ENCODE measurements around the gene CCL28. TPM values are rescaled to one million over a fixed set of nuclear protein-coding genes. Genes with fewer than 3 reads are reported as not detected.

The CCL28 gene
- total RNA-seq, 1 donor = 15.6 TPM

DNA sequence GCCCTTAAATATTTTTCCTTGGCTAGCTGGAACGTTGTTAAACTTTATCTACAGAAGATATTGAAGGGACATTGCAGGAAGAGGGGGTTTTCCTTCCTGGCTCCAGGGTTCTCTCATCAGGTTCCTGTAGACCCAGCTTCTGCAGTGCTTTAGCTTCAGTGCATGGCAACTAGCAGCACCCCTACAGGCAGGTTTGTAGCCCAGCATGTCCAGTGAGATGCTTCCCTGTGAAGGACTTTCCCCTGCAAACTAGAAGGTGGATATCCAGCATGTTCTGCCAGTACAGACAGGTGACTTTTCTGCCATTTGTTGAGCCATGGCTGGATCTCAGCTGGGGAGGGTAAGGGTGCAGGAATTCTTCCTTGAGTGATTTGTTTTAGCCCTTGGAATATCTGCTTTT is 10.4 kb downstream of the CCL28 start:
- H3K9me3 ChIP-seq (ENCODE audit: low read depth, low read length) = no peaks in the 10 kb centered on the region
- no peaks in the 10 kb centered on the region for H3K4me1 ChIP-seq (ENCODE audit: insufficient read depth, low read length)
- DNase-seq (ENCODE audit: insufficient read length, low spot score, missing footprints) = peak; percentile 83
- TF ChIP-seq, protein P1, sequence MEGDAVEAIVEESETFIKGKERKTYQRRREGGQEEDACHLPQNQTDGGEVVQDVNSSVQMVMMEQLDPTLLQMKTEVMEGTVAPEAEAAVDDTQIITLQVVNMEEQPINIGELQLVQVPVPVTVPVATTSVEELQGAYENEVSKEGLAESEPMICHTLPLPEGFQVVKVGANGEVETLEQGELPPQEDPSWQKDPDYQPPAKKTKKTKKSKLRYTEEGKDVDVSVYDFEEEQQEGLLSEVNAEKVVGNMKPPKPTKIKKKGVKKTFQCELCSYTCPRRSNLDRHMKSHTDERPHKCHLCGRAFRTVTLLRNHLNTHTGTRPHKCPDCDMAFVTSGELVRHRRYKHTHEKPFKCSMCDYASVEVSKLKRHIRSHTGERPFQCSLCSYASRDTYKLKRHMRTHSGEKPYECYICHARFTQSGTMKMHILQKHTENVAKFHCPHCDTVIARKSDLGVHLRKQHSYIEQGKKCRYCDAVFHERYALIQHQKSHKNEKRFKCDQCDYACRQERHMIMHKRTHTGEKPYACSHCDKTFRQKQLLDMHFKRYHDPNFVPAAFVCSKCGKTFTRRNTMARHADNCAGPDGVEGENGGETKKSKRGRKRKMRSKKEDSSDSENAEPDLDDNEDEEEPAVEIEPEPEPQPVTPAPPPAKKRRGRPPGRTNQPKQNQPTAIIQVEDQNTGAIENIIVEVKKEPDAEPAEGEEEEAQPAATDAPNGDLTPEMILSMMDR (IDR thresholded peaks at IDR 0.05; ENCODE audit: extremely low read depth, low read depth, low read length) = peak; percentile 48
- H4K20me1 ChIP-seq (ENCODE audit: insufficient read depth, low read length) = no peaks in the 10 kb centered on the region
- no peaks in the 10 kb centered on the region for H3K79me2 ChIP-seq (ENCODE audit: insufficient read depth, low read length)
- no peaks in the 10 kb centered on the region for H3K27me3 ChIP-seq (ENCODE audit: insufficient read depth, low read length)
- H3K36me3 ChIP-seq (ENCODE audit: insufficient read depth, low read length) = no peaks in the 10 kb centered on the region
- H3K4me3 ChIP-seq (ENCODE audit: insufficient read depth, low read length) = no peak overlapping the region
- no peak overlapping the region for H2AFZ ChIP-seq (ENCODE audit: low read length)
- no peak overlapping the region for H3K4me2 ChIP-seq (ENCODE audit: insufficient read depth, low read length)
- no peak overlapping the region for H3K27ac ChIP-seq (ENCODE audit: low read depth, low read length)

DNA sequence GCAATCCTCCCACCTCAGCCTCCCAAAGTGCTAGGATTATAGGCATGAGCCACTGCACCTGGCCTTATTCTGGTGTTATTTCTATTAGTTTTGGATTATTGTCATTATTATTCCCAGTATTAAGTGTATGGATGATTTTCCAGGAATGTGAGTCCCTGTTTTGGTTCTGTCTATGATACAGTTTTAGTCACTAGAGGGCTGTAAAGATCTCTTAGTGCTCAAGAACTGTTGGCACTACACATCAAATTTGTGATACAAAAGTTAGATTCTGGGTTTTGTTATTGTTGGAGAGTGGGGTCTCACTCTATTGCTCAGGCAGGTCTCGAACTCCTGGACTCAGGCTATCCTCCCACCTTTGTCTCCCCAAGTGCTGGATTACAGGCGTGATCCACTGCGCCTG is 12.1 kb downstream of the CCL28 start:
- no peaks in the 10 kb centered on the region for H4K20me1 ChIP-seq (ENCODE audit: insufficient read depth, low read length)
- DNase-seq (ENCODE audit: insufficient read length, low spot score, missing footprints) = peak; percentile 78
- no peak overlapping the region for H2AFZ ChIP-seq (ENCODE audit: low read length)
- H3K27me3 ChIP-seq (ENCODE audit: insufficient read depth, low read length) = no peaks in the 10 kb centered on the region
- H3K79me2 ChIP-seq (ENCODE audit: insufficient read depth, low read length) = no peaks in the 10 kb centered on the region
- H3K4me3 ChIP-seq (ENCODE audit: insufficient read depth, low read length) = no peak overlapping the region
- H3K36me3 ChIP-seq (ENCODE audit: insufficient read depth, low read length) = no peaks in the 10 kb centered on the region
- H3K9me3 ChIP-seq (ENCODE audit: low read depth, low read length) = no peaks in the 10 kb centered on the region
- H3K27ac ChIP-seq (ENCODE audit: low read depth, low read length) = no peak overlapping the region
- H3K4me1 ChIP-seq (ENCODE audit: insufficient read depth, low read length) = no peaks in the 10 kb centered on the region
- no peak overlapping the region for H3K4me2 ChIP-seq (ENCODE audit: insufficient read depth, low read length)
- TF ChIP-seq, protein P1 (IDR thresholded peaks at IDR 0.05; ENCODE audit: extremely low read depth, low read depth, low read length) = peak; percentile 45

DNA sequence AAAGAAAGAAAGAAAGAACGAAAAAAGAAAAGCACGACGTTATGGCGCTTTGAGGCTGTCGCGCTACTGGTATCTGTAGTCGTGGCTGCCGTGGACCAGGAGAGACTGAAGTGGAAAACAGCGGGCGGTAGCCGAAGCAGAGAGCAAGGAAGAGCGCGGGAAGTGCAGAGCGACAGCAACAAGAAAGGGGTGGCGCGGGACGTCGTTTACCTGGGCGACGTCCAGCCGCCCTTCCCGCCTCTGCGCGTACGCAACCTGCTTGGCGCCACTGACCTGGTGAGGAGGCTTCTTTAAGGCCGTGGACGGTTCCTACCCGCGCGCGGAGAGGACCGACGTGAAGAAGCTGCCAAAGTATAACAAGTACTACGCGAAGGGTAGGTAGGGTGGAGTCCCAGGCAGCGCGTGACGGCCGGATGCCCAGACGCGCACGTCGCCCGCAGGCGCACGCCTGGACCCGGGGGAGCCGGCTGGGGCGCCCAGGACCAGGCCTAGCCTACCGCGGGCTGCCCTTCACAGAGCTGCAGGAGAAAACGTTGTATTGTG is 15.4 kb downstream of the CCL28 start:
- Histone ChIP-seq H3K27me3 (ENCODE audit: insufficient read depth, low read length) (no peaks in the 10 kb centered on the region), H4K20me1 (ENCODE audit: insufficient read depth, low read length) (no peaks in the 10 kb centered on the region), H3K79me2 (ENCODE audit: insufficient read depth, low read length) (no peaks in the 10 kb centered on the region), H3K36me3 (ENCODE audit: insufficient read depth, low read length) (no peaks in the 10 kb centered on the region), H3K9me3 (ENCODE audit: low read depth, low read length) (no peaks in the 10 kb centered on the region), H3K4me2 (ENCODE audit: insufficient read depth, low read length) (peak overlapping the region; percentile 94), H2AFZ (ENCODE audit: low read length) (peak overlapping the region; percentile 99), H3K4me3 (ENCODE audit: insufficient read depth, low read length) (peak overlapping the region; percentile 88), H3K4me1 (ENCODE audit: insufficient read depth, low read length) (no peaks in the 10 kb centered on the region), H3K27ac (ENCODE audit: low read depth, low read length) (peak overlapping the region; percentile 47)
- TF ChIP-seq, protein P1 (IDR thresholded peaks at IDR 0.05; ENCODE audit: extremely low read depth, low read depth, low read length) = no peak
- peak; percentile 85 for DNase-seq (ENCODE audit: insufficient read length, low spot score, missing footprints)

DNA sequence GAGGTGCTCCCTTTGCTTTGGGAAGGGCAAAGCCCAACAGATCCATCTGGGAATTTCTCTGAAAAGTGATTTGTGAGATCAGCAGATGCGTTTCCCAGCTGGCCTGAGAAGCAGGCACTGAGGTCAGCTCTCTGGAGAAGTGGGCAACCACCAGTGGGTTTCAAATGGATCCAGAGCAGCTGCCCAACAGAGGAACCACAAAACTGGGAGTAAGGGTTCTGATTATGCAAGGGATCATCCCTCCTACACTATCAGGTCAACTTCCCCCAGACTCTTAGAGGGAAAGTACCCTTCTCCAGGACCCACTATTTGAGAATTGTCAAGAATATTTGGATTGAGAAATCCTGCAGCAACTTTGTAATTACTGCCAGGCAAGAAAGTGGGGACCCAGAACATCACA is 21.7 kb downstream of the CCL28 start:
- H4K20me1 ChIP-seq (ENCODE audit: insufficient read depth, low read length) = no peaks in the 10 kb centered on the region
- no peaks in the 10 kb centered on the region for H3K4me1 ChIP-seq (ENCODE audit: insufficient read depth, low read length)
- TF ChIP-seq, protein P1 (IDR thresholded peaks at IDR 0.05; ENCODE audit: extremely low read depth, low read depth, low read length) = no peak
- no peak overlapping the region for H2AFZ ChIP-seq (ENCODE audit: low read length)
- DNase-seq (ENCODE audit: insufficient read length, low spot score, missing footprints) = no peak
- no peaks in the 10 kb centered on the region for H3K79me2 ChIP-seq (ENCODE audit: insufficient read depth, low read length)
- no peaks in the 10 kb centered on the region for H3K36me3 ChIP-seq (ENCODE audit: insufficient read depth, low read length)
- no peaks in the 10 kb centered on the region for H3K27me3 ChIP-seq (ENCODE audit: insufficient read depth, low read length)
- no peak overlapping the region for H3K4me3 ChIP-seq (ENCODE audit: insufficient read depth, low read length)
- no peak overlapping the region for H3K4me2 ChIP-seq (ENCODE audit: insufficient read depth, low read length)
- H3K9me3 ChIP-seq (ENCODE audit: low read depth, low read length) = no peaks in the 10 kb centered on the region
- no peak overlapping the region for H3K27ac ChIP-seq (ENCODE audit: low read depth, low read length)
